Nasal cavity respiratory epithelium epithelial cell of viscerocranial mucosa (primary cell): ENCODE measurements around the gene TNFSF13B. TPM values are rescaled to one million over a fixed set of nuclear protein-coding genes. Genes with fewer than 3 reads are reported as not detected.

Source experiments
- total RNA-seq: library from RNA; depleted of rRNA; stranded (reverse); fragments of >200 nt; gene quantifications from 2 replicates; pipeline ENCODE4 v1.2.3, GENCODE V29; 2014

TNFSF13B gene, protein sequence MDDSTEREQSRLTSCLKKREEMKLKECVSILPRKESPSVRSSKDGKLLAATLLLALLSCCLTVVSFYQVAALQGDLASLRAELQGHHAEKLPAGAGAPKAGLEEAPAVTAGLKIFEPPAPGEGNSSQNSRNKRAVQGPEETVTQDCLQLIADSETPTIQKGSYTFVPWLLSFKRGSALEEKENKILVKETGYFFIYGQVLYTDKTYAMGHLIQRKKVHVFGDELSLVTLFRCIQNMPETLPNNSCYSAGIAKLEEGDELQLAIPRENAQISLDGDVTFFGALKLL
- total RNA-seq = 0.34 and 2.6 TPM in 2 replicates

DNA sequence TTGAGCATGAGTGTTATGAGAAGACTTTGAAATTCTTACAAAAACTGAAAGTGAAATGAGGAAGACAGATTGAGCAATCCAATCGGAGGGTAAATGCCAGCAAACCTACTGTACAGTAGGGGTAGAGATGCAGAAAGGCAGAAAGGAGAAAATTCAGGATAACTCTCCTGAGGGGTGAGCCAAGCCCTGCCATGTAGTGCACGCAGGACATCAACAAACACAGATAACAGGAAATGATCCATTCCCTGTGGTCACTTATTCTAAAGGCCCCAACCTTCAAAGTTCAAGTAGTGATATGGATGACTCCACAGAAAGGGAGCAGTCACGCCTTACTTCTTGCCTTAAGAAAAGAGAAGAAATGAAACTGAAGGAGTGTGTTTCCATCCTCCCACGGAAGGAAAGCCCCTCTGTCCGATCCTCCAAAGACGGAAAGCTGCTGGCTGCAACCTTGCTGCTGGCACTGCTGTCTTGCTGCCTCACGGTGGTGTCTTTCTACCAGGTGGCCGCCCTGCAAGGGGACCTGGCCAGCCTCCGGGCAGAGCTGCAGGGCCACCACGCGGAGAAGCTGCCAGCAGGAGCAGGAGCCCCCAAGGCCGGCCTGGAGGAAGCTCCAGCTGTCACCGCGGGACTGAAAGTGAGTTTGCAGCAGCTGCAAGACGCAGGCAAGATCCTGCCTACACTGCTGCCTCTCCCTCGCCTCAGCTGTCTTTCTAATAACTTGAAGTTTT lies at the start of gene TNFSF13B:
Gene TNFSF13B, plus strand, starts transcription at position 118 of the 728 bp plus-strand sequence. Its CDS starts 178 bp downstream, at position 296.

Other genes with a start within 250 kb of the TNFSF13B start
- 22.5 and 22.6 TPM in 2 replicates for gene LIG4, start 54.2 kb upstream of the TNFSF13B start, total RNA-seq
- gene ABHD13, start 51.3 kb upstream of the TNFSF13B start, total RNA-seq = 8.2 and 11.7 TPM in 2 replicates